Measurements from ENCODE around the gene LHFPL6. TPM values are rescaled to one million over a fixed set of nuclear protein-coding genes. Genes with fewer than 3 reads are reported as not detected.

The LHFPL6 gene
- total and polyA plus RNA-seq, 2 experiments from 2014 or later = 7.8 to 9.5 TPM

- Mint-ChIP-seq H3K9me3 (peaks cover 3% of the 10 kb centered on the region; the same call in 1 of the 3 replicates), H3K27me3 (ENCODE audit: insufficient read depth, low read depth, poor library complexity) (peaks cover 5% of the 10 kb centered on the region), H3K4me3 (no peak overlapping the region), H3K4me1 (peaks cover 16% of the 10 kb centered on the region), H3K27ac (no peak overlapping the region), H3K36me3 (ENCODE audit: low read depth) (no peaks in the 10 kb centered on the region)
- no peak overlapping the region; the same call in 1 of the 2 replicates for H3K4me2 ChIP-seq
- no peaks in the 10 kb centered on the region; the same call in 1 of the 2 replicates for H4K20me1 ChIP-seq (replicated peaks; ENCODE audit: insufficient read depth)
- ATAC-seq = peak; percentile 97
- no peak overlapping the region for H3K27ac ChIP-seq (ENCODE audit: low read depth)
- no peak for TF ChIP-seq EZH2 (IDR thresholded peaks at IDR 0.05; ENCODE audit: low read depth, unreplicated experiment)
- no peak for TF ChIP-seq REST (IDR thresholded peaks at IDR 0.05; ENCODE audit: unreplicated experiment)
- TF ChIP-seq ETS1 (IDR thresholded peaks at IDR 0.05) = no peak
- TF ChIP-seq CREB1 (CRISPR knock-in tag; IDR thresholded peaks at IDR 0.05; ENCODE audit: low read depth) = no peak
- no peak for TF ChIP-seq EZH2phosphoT487 (IDR thresholded peaks at IDR 0.05; ENCODE audit: unreplicated experiment)
- no peak for TF ChIP-seq NANOG (IDR thresholded peaks at IDR 0.05; ENCODE audit: borderline replicate concordance)
- no peak for TF ChIP-seq STAT1 (IDR thresholded peaks at IDR 0.05; ENCODE audit: unreplicated experiment)
- no peaks in the 10 kb centered on the region for H3K9me2 ChIP-seq (ENCODE audit: insufficient read depth)
- no peak overlapping the region for H2AFZ ChIP-seq
- H3K36me3 ChIP-seq (ENCODE audit: insufficient read depth) = no peaks in the 10 kb centered on the region
- no peaks in the 10 kb centered on the region for H3F3A ChIP-seq (replicated peaks; ENCODE audit: low read depth)
- no peaks in the 10 kb centered on the region for H3K79me2 ChIP-seq (replicated peaks; ENCODE audit: insufficient read depth)
- peak; percentile 67 for DNase-seq (ENCODE audit: low spot score)
- H3K4me3 ChIP-seq = no peak overlapping the region
- H3K27me3 ChIP-seq (ENCODE audit: insufficient read depth) = no peaks in the 10 kb centered on the region
- peaks cover 5% of the 10 kb centered on the region; the same call in 1 of the 2 replicates for H3K4me1 ChIP-seq (ENCODE audit: insufficient read depth)
These were observed 238.0 kb downstream of the LHFPL6 start for GRCh38 chr13:39364947-39365468.

- Histone ChIP-seq H4K20me1 (replicated peaks; ENCODE audit: insufficient read depth) (no peaks in the 10 kb centered on the region; the same call in 1 of the 2 replicates), H3K27me3 (ENCODE audit: insufficient read depth) (no peaks in the 10 kb centered on the region), H3K9me2 (ENCODE audit: insufficient read depth) (no peaks in the 10 kb centered on the region), H3K4me1 (ENCODE audit: insufficient read depth) (peaks cover 5% of the 10 kb centered on the region; the same call in 1 of the 2 replicates), H2AFZ (no peak overlapping the region), H3K27ac (ENCODE audit: low read depth) (no peak overlapping the region), H3F3A (replicated peaks; ENCODE audit: low read depth) (no peaks in the 10 kb centered on the region), H3K79me2 (replicated peaks; ENCODE audit: insufficient read depth) (no peaks in the 10 kb centered on the region), H3K36me3 (ENCODE audit: insufficient read depth) (no peaks in the 10 kb centered on the region), H3K4me3 (no peak overlapping the region), H3K4me2 (no peak overlapping the region)
- Mint-ChIP-seq H3K36me3 (ENCODE audit: low read depth) (no peaks in the 10 kb centered on the region), H3K27ac (no peak overlapping the region), H3K4me1 (peaks cover 16% of the 10 kb centered on the region), H3K9me3 (peaks cover 3% of the 10 kb centered on the region; the same call in 1 of the 3 replicates), H3K27me3 (ENCODE audit: insufficient read depth, low read depth, poor library complexity) (peaks cover 5% of the 10 kb centered on the region), H3K4me3 (no peak overlapping the region)
- DNase-seq (ENCODE audit: low spot score) = no peak
- ATAC-seq = no peak
- no peak for TF ChIP-seq STAT1 (IDR thresholded peaks at IDR 0.05; ENCODE audit: unreplicated experiment)
- no peak for TF ChIP-seq ZNF462 (CRISPR knock-in tag; IDR thresholded peaks at IDR 0.05)
- TF ChIP-seq EZH2phosphoT487 (IDR thresholded peaks at IDR 0.05; ENCODE audit: unreplicated experiment) = no peak
- no peak for TF ChIP-seq EZH2 (IDR thresholded peaks at IDR 0.05; ENCODE audit: low read depth, unreplicated experiment)
- no peak for TF ChIP-seq CREB1 (CRISPR knock-in tag; IDR thresholded peaks at IDR 0.05; ENCODE audit: low read depth)
These were observed 239.6 kb downstream of the LHFPL6 start for GRCh38 chr13:39363382-39363772.

All from GM23338 (cell line).